Mesenteric fat pad (tissue), 1 donor: ENCODE results near the gene EN1. TPM values are rescaled to one million over a fixed set of nuclear protein-coding genes. Genes with fewer than 3 reads are reported as not detected.
A peak's percentile ranks its signal among the peaks of the same experiment; 100 is the strongest.

Experiments used
- DNase-seq: peaks from one replicate; pipeline ENCODE4 v3.0.0-alpha.2; 2020; ENCODE audit warnings: low spot score
- total RNA-seq: library from RNA; stranded (reverse); fragmentation: NEBNext Ultra II Directional; extraction: Animal tissue kit (Norgen Biotek cat#: 25700); gene quantifications from one replicate; pipeline ENCODE4 v1.2.1, GENCODE V29; 2021
- donor health status: DM: yes; HTN: yes; CAD: no.

The EN1 gene
- total RNA-seq, 1 donor from 2014 or later: 4.4 TPM

- no peak for DNase-seq
Measured at GRCh38 chr2:118844261-118845004, 3.0 kb downstream of the EN1 start.

- DNase-seq: no peak
Measured at GRCh38 chr2:118843483-118844132, 3.8 kb downstream of the EN1 start.

- DNase-seq: no peak
Measured at GRCh38 chr2:118842661-118843482, 4.6 kb downstream of the EN1 start.

- no peak for DNase-seq
Measured at GRCh38 chr2:118841828-118842461, 5.5 kb downstream of the EN1 start.

- DNase-seq: no peak
Measured at GRCh38 chr2:118841450-118841827, 6.0 kb downstream of the EN1 start.

GRCh38 chr2:118838741-118839455, 8.6 kb downstream of the EN1 start:
- DNase-seq: no peak

- DNase-seq: no peak
Measured at GRCh38 chr2:118837621-118838020, 9.8 kb downstream of the EN1 start.

- no peak for DNase-seq
Measured at GRCh38 chr2:118837067-118837466, 10.4 kb downstream of the EN1 start.

GRCh38 chr2:118836411-118836930, 11.0 kb downstream of the EN1 start:
- DNase-seq: no peak

GRCh38 chr2:118835746-118836410, 11.6 kb downstream of the EN1 start:
- no peak for DNase-seq

GRCh38 chr2:118834901-118835745, 12.3 kb downstream of the EN1 start:
- DNase-seq: no peak

GRCh38 chr2:118834440-118834810, 13.0 kb downstream of the EN1 start:
- no peak for DNase-seq

- DNase-seq: no peak
Measured at GRCh38 chr2:118833716-118834439, 13.6 kb downstream of the EN1 start.

GRCh38 chr2:118832791-118833715, 14.4 kb downstream of the EN1 start:
- peak; percentile 59 for DNase-seq

GRCh38 chr2:118832071-118832790, 15.2 kb downstream of the EN1 start:
- peak; percentile 75 for DNase-seq

GRCh38 chr2:118830881-118831280, 16.6 kb downstream of the EN1 start:
- DNase-seq: no peak

GRCh38 chr2:118830118-118830517, 17.3 kb downstream of the EN1 start:
- DNase-seq: no peak
